OCI-LY3 (cell line): ENCODE results near the gene DOCK10.

Source experiments
- H2AFZ ChIP-seq: fragments of 200-600, 300-600 bp; shearing (Covaris generic); 2 replicates; pipeline ENCODE4 v1.6.0; 2014; ENCODE audit warnings: antibody characterized with exemption, low read depth, low read length
- H3K27ac ChIP-seq: fragments of 200-600, 300-600 bp; sonication (generic); 2 replicates; pipeline ENCODE4 v1.5.1; 2014; ENCODE audit warnings: mild to moderate bottlenecking, low read length, moderate library complexity, mixed read lengths
- H3K27me3 ChIP-seq: fragments of 200-600, 300-600 bp; sonication (generic); 2 replicates; pipeline ENCODE4 v1.6.1; 2014; ENCODE audit warnings: low read depth, low read length, mixed read lengths
- H3K36me3 ChIP-seq: fragments of 200-600, 300-600 bp; sonication (generic); replicated peaks from 2 replicates; pipeline ENCODE3; 2014; ENCODE audit warnings: low read depth, low read length, mixed read lengths
- H3K4me1 ChIP-seq: fragments of 300-600, 200-600 bp; sonication (generic); 2 replicates; pipeline ENCODE4 v1.6.1; 2014; ENCODE audit warnings: low read length, mixed read lengths
- H3K4me2 ChIP-seq: fragments of 200-600, 300-600 bp; sonication (generic); 2 replicates; pipeline ENCODE4 v1.6.1; 2014; ENCODE audit warnings: low read length, mixed read lengths
- H3K4me3 ChIP-seq: fragments of 300-600, 200-600 bp; sonication (generic); 2 replicates; pipeline ENCODE4 v1.5.1; 2014; ENCODE audit warnings: antibody characterized with exemption, mild to moderate bottlenecking, low read length, moderate library complexity
- H3K79me2 ChIP-seq: fragments of 300-600, 200-600 bp; shearing (Covaris generic); 2 replicates; pipeline ENCODE4 v1.6.1; 2014; ENCODE audit warnings: mild to moderate bottlenecking, low read length, mixed read lengths
- H3K9ac ChIP-seq: fragments of 300-600, 200-600 bp; shearing (Covaris generic); 2 replicates; pipeline ENCODE4 v1.6.0; 2014; ENCODE audit warnings: mild to moderate bottlenecking, low read length, moderate library complexity
- H3K9me3 ChIP-seq: fragments of 200-600, 300-600 bp; shearing (Covaris generic); 2 replicates; pipeline ENCODE4 v1.6.1; 2014; ENCODE audit warnings: low read length, mixed read lengths; ENCODE audit not compliant: insufficient read depth
- H4K20me1 ChIP-seq: fragments of 200-600, 300-600 bp; sonication (generic); 2 replicates; pipeline ENCODE4 v1.6.1; 2016; ENCODE audit warnings: low read length, mixed read lengths; ENCODE audit not compliant: insufficient read depth
- EZH2phosphoT487 ChIP-seq: fragments of 200-600 bp; shearing (Covaris generic); IDR thresholded peaks from 2 replicates; pipeline ENCODE4 v1.6.1; 2018; ENCODE audit warnings: antibody characterized with exemption, mixed run types, low read depth
- TF ChIP-seq, protein P1 (sequence below): fragments of 200-600, 300-600 bp; sonication (generic); IDR thresholded peaks from 2 replicates; pipeline ENCODE4 v1.5.1; 2014; ENCODE audit warnings: antibody characterized with exemption, low read length, low read depth

The DOCK10 gene

GRCh38 chr2:224976629-224977525 is 65.4 kb downstream of the DOCK10 start:
- Histone ChIP-seq H3K79me2 (peaks cover 44% of the 10 kb centered on the region), H3K4me3 (no peak overlapping the region), H4K20me1 (peaks cover 16% of the 10 kb centered on the region), H3K36me3 (no peaks in the 10 kb centered on the region), H3K27ac (no peak overlapping the region), H3K4me1 (peaks cover 35% of the 10 kb centered on the region), H2AFZ (no peak overlapping the region), H3K27me3 (no peaks in the 10 kb centered on the region), H3K9me3 (no peaks in the 10 kb centered on the region), H3K4me2 (peak overlapping the region; percentile 12; the same call in 1 of the 2 replicates), H3K9ac (no peak overlapping the region)
- TF ChIP-seq, protein P1, sequence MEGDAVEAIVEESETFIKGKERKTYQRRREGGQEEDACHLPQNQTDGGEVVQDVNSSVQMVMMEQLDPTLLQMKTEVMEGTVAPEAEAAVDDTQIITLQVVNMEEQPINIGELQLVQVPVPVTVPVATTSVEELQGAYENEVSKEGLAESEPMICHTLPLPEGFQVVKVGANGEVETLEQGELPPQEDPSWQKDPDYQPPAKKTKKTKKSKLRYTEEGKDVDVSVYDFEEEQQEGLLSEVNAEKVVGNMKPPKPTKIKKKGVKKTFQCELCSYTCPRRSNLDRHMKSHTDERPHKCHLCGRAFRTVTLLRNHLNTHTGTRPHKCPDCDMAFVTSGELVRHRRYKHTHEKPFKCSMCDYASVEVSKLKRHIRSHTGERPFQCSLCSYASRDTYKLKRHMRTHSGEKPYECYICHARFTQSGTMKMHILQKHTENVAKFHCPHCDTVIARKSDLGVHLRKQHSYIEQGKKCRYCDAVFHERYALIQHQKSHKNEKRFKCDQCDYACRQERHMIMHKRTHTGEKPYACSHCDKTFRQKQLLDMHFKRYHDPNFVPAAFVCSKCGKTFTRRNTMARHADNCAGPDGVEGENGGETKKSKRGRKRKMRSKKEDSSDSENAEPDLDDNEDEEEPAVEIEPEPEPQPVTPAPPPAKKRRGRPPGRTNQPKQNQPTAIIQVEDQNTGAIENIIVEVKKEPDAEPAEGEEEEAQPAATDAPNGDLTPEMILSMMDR = no peak
- TF ChIP-seq EZH2phosphoT487 = no peak

DNA sequence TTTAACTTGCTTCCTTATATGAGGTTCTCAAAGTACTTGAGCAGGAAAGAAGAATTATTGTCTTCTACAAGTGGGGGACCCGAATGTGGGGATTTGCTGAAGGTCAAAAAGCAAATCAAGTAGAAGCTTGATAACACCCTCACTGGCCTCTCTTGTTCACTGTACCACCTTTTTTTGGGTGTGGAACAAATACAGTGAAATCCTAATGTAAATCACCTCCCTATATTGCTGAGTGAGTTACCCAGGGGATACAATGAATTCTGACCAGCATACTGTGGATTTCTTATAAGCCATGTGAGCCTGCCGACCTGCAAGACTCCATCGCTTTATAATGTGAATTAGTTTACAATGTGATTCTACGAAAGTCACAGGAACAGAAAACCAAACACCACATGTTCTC is 66.5 kb downstream of the DOCK10 start:
- TF ChIP-seq, protein P1 = no peak
- TF ChIP-seq EZH2phosphoT487 = no peak
- Histone ChIP-seq H3K9me3 (no peaks in the 10 kb centered on the region), H2AFZ (no peak overlapping the region), H3K9ac (no peak overlapping the region), H3K36me3 (no peaks in the 10 kb centered on the region), H3K4me3 (no peak overlapping the region), H3K27me3 (no peaks in the 10 kb centered on the region), H3K4me2 (no peak overlapping the region), H3K79me2 (peaks cover 48% of the 10 kb centered on the region), H4K20me1 (peaks cover 17% of the 10 kb centered on the region), H3K27ac (no peak overlapping the region), H3K4me1 (peaks cover 42% of the 10 kb centered on the region)

DNA sequence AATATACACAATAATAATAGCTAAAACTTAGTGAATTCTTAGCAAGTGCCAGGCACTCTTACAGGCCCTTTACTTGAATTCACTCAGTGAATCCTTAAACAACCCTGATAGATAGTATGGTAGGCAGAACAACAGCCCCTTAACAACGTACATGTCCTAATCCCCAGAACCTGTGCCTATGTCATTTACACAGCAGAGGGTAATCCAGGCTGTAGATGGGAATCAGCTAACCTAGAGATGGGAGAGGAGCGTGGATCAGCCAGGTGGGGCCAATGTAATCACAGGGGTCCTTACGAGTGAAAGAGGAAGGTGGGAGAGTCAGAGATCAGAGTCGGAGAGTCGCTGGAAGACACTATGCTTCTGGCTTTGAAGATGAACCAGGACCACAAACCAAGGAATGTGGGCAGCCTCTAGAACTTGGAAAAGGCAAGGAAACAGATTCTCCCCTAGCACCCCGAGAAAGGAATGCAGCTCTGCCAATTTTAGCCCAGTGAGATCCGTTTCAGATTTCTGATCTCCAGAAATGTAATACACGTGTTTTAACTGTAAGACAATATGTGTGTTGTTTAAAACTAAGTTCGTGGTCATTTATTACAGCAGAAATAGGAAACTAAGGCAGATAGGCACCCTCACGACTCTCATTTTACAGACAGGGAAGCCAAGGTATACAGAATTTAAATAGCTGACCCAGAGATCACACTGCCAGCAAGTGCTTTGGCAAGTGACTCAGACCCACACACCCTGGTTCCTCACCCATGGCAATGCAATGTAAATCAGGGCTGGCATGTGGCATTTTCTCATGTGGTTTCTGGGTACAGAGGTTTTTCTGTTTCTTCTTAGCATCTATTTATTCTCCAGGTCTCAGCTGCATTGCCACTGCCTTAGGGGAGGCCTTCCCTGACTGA is 68.9 kb downstream of the DOCK10 start:
- H3K4me1 ChIP-seq = peaks cover 66% of the 10 kb centered on the region
- TF ChIP-seq EZH2phosphoT487 = no peak
- TF ChIP-seq, protein P1 = no peak
- H2AFZ ChIP-seq = no peak overlapping the region
- peak overlapping the region; percentile 90 for H3K4me2 ChIP-seq
- H3K4me3 ChIP-seq = peak overlapping the region; percentile 66
- no peaks in the 10 kb centered on the region for H3K9me3 ChIP-seq
- peaks cover 2% of the 10 kb centered on the region for H3K36me3 ChIP-seq
- H3K27me3 ChIP-seq = no peaks in the 10 kb centered on the region
- peak overlapping the region; percentile 35 for H3K27ac ChIP-seq
- H4K20me1 ChIP-seq = peaks cover 39% of the 10 kb centered on the region
- H3K9ac ChIP-seq = peak overlapping the region; percentile 33; the same call in 1 of the 2 replicates
- H3K79me2 ChIP-seq = peaks cover 57% of the 10 kb centered on the region

DNA sequence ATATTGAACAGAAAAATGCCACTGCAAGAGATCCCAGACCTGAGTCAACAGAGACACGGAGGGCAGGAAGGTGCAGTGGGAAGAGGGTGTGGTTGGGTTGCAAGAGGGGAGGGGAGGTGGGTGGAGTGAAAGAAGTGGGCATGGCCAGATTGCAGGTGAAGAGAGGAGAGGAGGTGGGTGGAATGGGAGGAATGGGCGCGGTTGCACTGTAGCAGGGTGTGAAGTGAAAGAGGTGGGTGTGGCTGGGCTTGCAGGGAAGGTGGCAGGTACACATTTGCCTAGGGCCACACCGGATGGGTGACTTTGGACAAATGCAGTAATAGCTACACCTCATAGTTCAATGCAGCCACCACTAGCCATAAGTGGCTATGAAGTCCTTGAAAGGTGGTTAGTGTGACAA is 71.1 kb downstream of the DOCK10 start:
- no peaks in the 10 kb centered on the region for H3K9me3 ChIP-seq
- TF ChIP-seq, protein P1 = no peak
- no peak for TF ChIP-seq EZH2phosphoT487
- H3K79me2 ChIP-seq = peaks cover 57% of the 10 kb centered on the region
- no peak overlapping the region for H2AFZ ChIP-seq
- no peak overlapping the region for H3K4me3 ChIP-seq
- no peak overlapping the region for H3K27ac ChIP-seq
- no peaks in the 10 kb centered on the region for H3K27me3 ChIP-seq
- H3K9ac ChIP-seq = no peak overlapping the region
- H3K4me1 ChIP-seq = peaks cover 64% of the 10 kb centered on the region
- peaks cover 2% of the 10 kb centered on the region for H3K36me3 ChIP-seq
- H3K4me2 ChIP-seq = 0 out of 2 replicates have a peak overlapping the region, but pooled peaks have one; percentile 1
- H4K20me1 ChIP-seq = peaks cover 34% of the 10 kb centered on the region
